HepG2 (cell line): Measurements from ENCODE around the gene STN1. TPM values are rescaled to one million over a fixed set of nuclear protein-coding genes. Genes with fewer than 3 reads are reported as not detected.

ENCODE experiments used
- ATAC-seq: fragments of 200-7000 bp; cut with Tn5 transposase; 3 replicates; pipeline ENCODE4 v1.9.1; 2020; ENCODE audit warnings: mild to moderate bottlenecking, moderate library complexity
- BruUV-seq: library from RNA; stranded (reverse); fragments of 400-500 nt; replicated peaks from 2 replicates; lab custom pipeline; 2021; lab: Mats Ljungman, UMichigan
- CTCF ChIA-PET: fragments of 300-600 bp; formaldehyde crosslinking; extraction: SDS; loops from one replicate; lab custom pipeline; 2021; ENCODE audit warnings: low total read pairs, inconsistent platforms, low intra/inter-chr PET ratio; lab: Yijun Ruan, JAX
- POLR2A ChIA-PET: fragments of 350-600 bp; sonication (Branson Sonifier 250); formaldehyde crosslinking; loops from one replicate; lab custom pipeline; 2020; ENCODE audit warnings: antibody characterized with exemption, inconsistent platforms; lab: Yijun Ruan, JAX
- DNase-seq: peaks from one replicate; pipeline ENCODE4 v3.0.0-alpha.2; 2015; ENCODE audit warnings: low spot score
- FAIRE-seq: peaks from 3 replicates; lab custom pipeline; 2011; peaks lifted over from hg19 to GRCh38; lab: Jason Lieb, UNC
- H2AFZ ChIP-seq: one replicate; pipeline ENCODE4 v1.6.1; 2011; ENCODE audit warnings: low read length, inconsistent platforms
- H3K27ac ChIP-seq: fragments of 300-600 bp; 3 replicates; pipeline ENCODE4 v1.8.0; 2011; ENCODE audit warnings: mixed run types, mild to moderate bottlenecking, mixed read lengths, low read length, inconsistent platforms; ENCODE audit not compliant: insufficient read depth; ENCODE audit errors: extremely low read length
- H3K27me3 ChIP-seq, 2 experiments: fragments of 200-600 bp in 1 of 2; 2 replicates in 1 of 2; 3 replicates in 1 of 2; pipeline versions ENCODE4 v1.6.0 to v1.8.0; 2011; ENCODE audit warnings: low read length in 2 of 2, mild to moderate bottlenecking in 2 of 2, moderate library complexity in 2 of 2, inconsistent platforms in 1 of 2; ENCODE audit not compliant: insufficient read depth in 2 of 2, control insufficient read depth in 1 of 2
- H3K36me3 ChIP-seq, 2 experiments: fragments of 200-600 bp in 1 of 2; replicated peaks in 1 of 2; 2 replicates in 1 of 2; 3 replicates in 1 of 2; pipeline versions ENCODE4 v1.5.1 to v1.8.0; 2011; ENCODE audit warnings: low read length in 2 of 2, inconsistent platforms in 1 of 2; ENCODE audit not compliant: insufficient read depth in 2 of 2, control insufficient read depth in 1 of 2
- H3K4me1 ChIP-seq: 2 replicates; pipeline ENCODE4 v1.5.1; 2012; ENCODE audit warnings: low read length, inconsistent platforms; ENCODE audit not compliant: insufficient read depth
- H3K4me2 ChIP-seq: 2 replicates; pipeline ENCODE4 v1.6.0; 2011; ENCODE audit warnings: low read depth, low read length, inconsistent platforms
- H3K4me3 ChIP-seq, 3 experiments: fragments of 200-600 bp in 1 of 3; sonication (generic), shearing (Covaris generic) in 1 of 3; replicated peaks in 1 of 3; 2 replicates each; pipeline ENCODE4 v1.5.1; 2011 to 2016; ENCODE audit warnings: low read length in 3 of 3, inconsistent platforms in 2 of 3, low read depth in 2 of 3, mild to moderate bottlenecking in 2 of 3, control low read depth in 1 of 3, mixed read lengths in 1 of 3; ENCODE audit not compliant: insufficient read depth in 1 of 3
- H3K79me2 ChIP-seq: one replicate; pipeline ENCODE4 v1.6.1; 2011; ENCODE audit warnings: low read length, inconsistent platforms; ENCODE audit not compliant: insufficient read depth
- H3K9ac ChIP-seq: 2 replicates; pipeline ENCODE4 v1.6.0; 2011; ENCODE audit warnings: mild to moderate bottlenecking, low read depth, low read length, inconsistent platforms; ENCODE audit not compliant: insufficient read depth
- H3K9me3 ChIP-seq: 2 replicates; pipeline ENCODE4 v1.5.1; 2012; ENCODE audit warnings: mild to moderate bottlenecking, low read length
- H4K20me1 ChIP-seq: 2 replicates; pipeline ENCODE4 v1.6.0; 2011; ENCODE audit warnings: inconsistent platforms, mild to moderate bottlenecking, low read length, moderate library complexity; ENCODE audit not compliant: insufficient read depth
- ESRRA ChIP-seq: sonication (generic); formaldehyde crosslinking; IDR thresholded peaks from 2 replicates; pipeline ENCODE4 v1.5.1; 2020; ENCODE audit warnings: mild to moderate bottlenecking, low read depth, missing genetic modification reagents
- JUND ChIP-seq: sonication (generic); formaldehyde crosslinking; IDR thresholded peaks from 2 replicates; pipeline ENCODE4 v1.8.0; 2022; ENCODE audit warnings: mild to moderate bottlenecking, missing genetic modification reagents
- NPAS2 ChIP-seq: sonication (generic); formaldehyde crosslinking; IDR thresholded peaks from 2 replicates; pipeline ENCODE4 v1.8.0; 2022; ENCODE audit warnings: mild to moderate bottlenecking, missing genetic modification reagents, borderline replicate concordance
- NR0B2 ChIP-seq: sonication (generic); formaldehyde crosslinking; IDR thresholded peaks from 2 replicates; pipeline ENCODE4 v1.4.0; 2020; ENCODE audit warnings: mild to moderate bottlenecking, missing genetic modification reagents
- RNF2 ChIP-seq: fragments of 450-650 bp; conservative IDR thresholded peaks from 2 replicates; pipeline ENCODE4 v1.6.1; 2016; ENCODE audit warnings: low read depth
- YEATS4 ChIP-seq: sonication (generic); formaldehyde crosslinking; IDR thresholded peaks from 2 replicates; pipeline ENCODE4 v1.4.0; 2020; ENCODE audit warnings: missing genetic modification reagents, borderline replicate concordance
- ZNF83 ChIP-seq: sonication (generic); formaldehyde crosslinking; IDR thresholded peaks from 2 replicates; pipeline ENCODE4 v1.4.0; 2020; ENCODE audit warnings: missing genetic modification reagents, mild to moderate bottlenecking, borderline replicate concordance
- WGBS: methylation state at CpG from one replicate; pipeline ENCODE4 v1.1.6; 2017; ENCODE audit warnings: low lambda C conversion rate; 5-methylcytosine and 5-hydroxymethylcytosine counted together
- in situ Hi-C: cut with HindIII; loops from 2 replicates; pipeline ENCODE4 v1.10.0; 2017; ENCODE audit warnings: low pct_unique_long_range_greater_than_20kb; ENCODE audit not compliant: extremely low pct_ligation_motif_present
- intact Hi-C: fragments of 100-400 bp; cut with micrococcal nuclease; formaldehyde crosslinking; loops from one replicate; pipeline ENCODE4 v1.10.0; 2022; ENCODE audit not compliant: unreplicated experiment
- polyA plus RNA-seq, 8 experiments: library from polyadenylated mRNA; depleted of rRNA in 3 of 8; stranded (reverse) in 7 of 8; unstranded in 1 of 8; fragments of >200 nt; fragmentation: Illumina TruSeq in 4 of 8; extraction: Trizol in 4 of 8; gene quantifications; 2 replicates each; pipeline versions ENCODE4 v1.2.1 to v1.2.3, GENCODE V29; 2011 to 2016; ENCODE audit warnings: low read depth in 4 of 8, missing spikeins in 1 of 8, mixed read lengths in 1 of 8; ENCODE audit not compliant: insufficient read depth in 1 of 8
- total RNA-seq, 5 experiments: library from RNA; depleted of rRNA; stranded (reverse); fragments of >200 nt; fragmentation: Illumina TruSeq; extraction: Trizol; gene quantifications; 2 replicates each; pipeline ENCODE4 v1.2.3, GENCODE V29; 2016; ENCODE audit warnings: low read depth in 1 of 5
- TF ChIP-seq, protein P1 (sequence below): sonication (generic); formaldehyde crosslinking; IDR thresholded peaks from 2 replicates; pipeline ENCODE4 v1.5.1; 2020; ENCODE audit warnings: mild to moderate bottlenecking, missing genetic modification reagents, borderline replicate concordance
- TF ChIP-seq, protein P2 (sequence below): sonication (generic); formaldehyde crosslinking; IDR thresholded peaks from 2 replicates; pipeline ENCODE4 v1.5.1; 2020; ENCODE audit warnings: missing genetic modification reagents, mild to moderate bottlenecking, borderline replicate concordance

Gene STN1
- total and polyA plus RNA-seq, 2 of the 13 experiments (the other 11 are each of a cell fraction or from before 2014, with no cell fraction given): 17.6 to 22.7 TPM

- Histone ChIP-seq H3K4me2 (peak overlapping the region; percentile 79), H2AFZ (no peak overlapping the region)
- TF ChIP-seq NPAS2 (CRISPR knock-in tag): no peak
- TF ChIP-seq, protein P1, sequence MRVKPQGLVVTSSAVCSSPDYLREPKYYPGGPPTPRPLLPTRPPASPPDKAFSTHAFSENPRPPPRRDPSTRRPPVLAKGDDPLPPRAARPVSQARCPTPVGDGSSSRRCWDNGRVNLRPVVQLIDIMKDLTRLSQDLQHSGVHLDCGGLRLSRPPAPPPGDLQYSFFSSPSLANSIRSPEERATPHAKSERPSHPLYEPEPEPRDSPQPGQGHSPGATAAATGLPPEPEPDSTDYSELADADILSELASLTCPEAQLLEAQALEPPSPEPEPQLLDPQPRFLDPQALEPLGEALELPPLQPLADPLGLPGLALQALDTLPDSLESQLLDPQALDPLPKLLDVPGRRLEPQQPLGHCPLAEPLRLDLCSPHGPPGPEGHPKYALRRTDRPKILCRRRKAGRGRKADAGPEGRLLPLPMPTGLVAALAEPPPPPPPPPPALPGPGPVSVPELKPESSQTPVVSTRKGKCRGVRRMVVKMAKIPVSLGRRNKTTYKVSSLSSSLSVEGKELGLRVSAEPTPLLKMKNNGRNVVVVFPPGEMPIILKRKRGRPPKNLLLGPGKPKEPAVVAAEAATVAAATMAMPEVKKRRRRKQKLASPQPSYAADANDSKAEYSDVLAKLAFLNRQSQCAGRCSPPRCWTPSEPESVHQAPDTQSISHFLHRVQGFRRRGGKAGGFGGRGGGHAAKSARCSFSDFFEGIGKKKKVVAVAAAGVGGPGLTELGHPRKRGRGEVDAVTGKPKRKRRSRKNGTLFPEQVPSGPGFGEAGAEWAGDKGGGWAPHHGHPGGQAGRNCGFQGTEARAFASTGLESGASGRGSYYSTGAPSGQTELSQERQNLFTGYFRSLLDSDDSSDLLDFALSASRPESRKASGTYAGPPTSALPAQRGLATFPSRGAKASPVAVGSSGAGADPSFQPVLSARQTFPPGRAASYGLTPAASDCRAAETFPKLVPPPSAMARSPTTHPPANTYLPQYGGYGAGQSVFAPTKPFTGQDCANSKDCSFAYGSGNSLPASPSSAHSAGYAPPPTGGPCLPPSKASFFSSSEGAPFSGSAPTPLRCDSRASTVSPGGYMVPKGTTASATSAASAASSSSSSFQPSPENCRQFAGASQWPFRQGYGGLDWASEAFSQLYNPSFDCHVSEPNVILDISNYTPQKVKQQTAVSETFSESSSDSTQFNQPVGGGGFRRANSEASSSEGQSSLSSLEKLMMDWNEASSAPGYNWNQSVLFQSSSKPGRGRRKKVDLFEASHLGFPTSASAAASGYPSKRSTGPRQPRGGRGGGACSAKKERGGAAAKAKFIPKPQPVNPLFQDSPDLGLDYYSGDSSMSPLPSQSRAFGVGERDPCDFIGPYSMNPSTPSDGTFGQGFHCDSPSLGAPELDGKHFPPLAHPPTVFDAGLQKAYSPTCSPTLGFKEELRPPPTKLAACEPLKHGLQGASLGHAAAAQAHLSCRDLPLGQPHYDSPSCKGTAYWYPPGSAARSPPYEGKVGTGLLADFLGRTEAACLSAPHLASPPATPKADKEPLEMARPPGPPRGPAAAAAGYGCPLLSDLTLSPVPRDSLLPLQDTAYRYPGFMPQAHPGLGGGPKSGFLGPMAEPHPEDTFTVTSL (CRISPR knock-in tag): peak; percentile 88; the same call in 1 of the 2 replicates
- TF ChIP-seq RNF2: no peak
- TF ChIP-seq JUND (CRISPR knock-in tag): no peak
- TF ChIP-seq, protein P2, sequence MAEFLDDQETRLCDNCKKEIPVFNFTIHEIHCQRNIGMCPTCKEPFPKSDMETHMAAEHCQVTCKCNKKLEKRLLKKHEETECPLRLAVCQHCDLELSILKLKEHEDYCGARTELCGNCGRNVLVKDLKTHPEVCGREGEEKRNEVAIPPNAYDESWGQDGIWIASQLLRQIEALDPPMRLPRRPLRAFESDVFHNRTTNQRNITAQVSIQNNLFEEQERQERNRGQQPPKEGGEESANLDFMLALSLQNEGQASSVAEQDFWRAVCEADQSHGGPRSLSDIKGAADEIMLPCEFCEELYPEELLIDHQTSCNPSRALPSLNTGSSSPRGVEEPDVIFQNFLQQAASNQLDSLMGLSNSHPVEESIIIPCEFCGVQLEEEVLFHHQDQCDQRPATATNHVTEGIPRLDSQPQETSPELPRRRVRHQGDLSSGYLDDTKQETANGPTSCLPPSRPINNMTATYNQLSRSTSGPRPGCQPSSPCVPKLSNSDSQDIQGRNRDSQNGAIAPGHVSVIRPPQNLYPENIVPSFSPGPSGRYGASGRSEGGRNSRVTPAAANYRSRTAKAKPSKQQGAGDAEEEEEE: no peak
- TF ChIP-seq NR0B2 (CRISPR knock-in tag): no peak
- TF ChIP-seq ESRRA (CRISPR knock-in tag): peak; percentile 44; the same call in 1 of the 2 replicates
- TF ChIP-seq ZNF83 (CRISPR knock-in tag): 0 out of 2 replicates have a peak, but pooled peaks have one; percentile 18
- peak; percentile 26; the same call in 1 of the 2 replicates for TF ChIP-seq YEATS4 (CRISPR knock-in tag)
These were observed 84.1 kb downstream of the STN1 start for GRCh38 chr10:103833731-103834365.

More at GRCh38 chr10:103833731-103834365, 84.1 kb downstream of the STN1 start:
- Histone ChIP-seq H3K79me2 (peaks cover 97% of the 10 kb centered on the region), H3K36me3 (no peaks in the 10 kb centered on the region; a peak in 1 of 5 replicates), H3K27ac (peak overlapping the region; percentile 81), H4K20me1 (peaks cover 22% of the 10 kb centered on the region), H3K4me1 (peaks cover 94% of the 10 kb centered on the region), H3K4me3 (peak overlapping the region; percentile 2 to 29 (median 21); a peak in 3 of 6 replicates), H3K9me3 (no peaks in the 10 kb centered on the region), H3K9ac (peak overlapping the region; percentile 52), H3K27me3 (no peaks in the 10 kb centered on the region)
- ChIA-PET POLR2A (interaction anchor here (0.9 to 3.5 kb wide), 11 partner anchors 9 to 53 kb away, joined by 3 to 30 read pairs (median 6); partner anchors contain the start of gene SH3PXD2A), CTCF (no interaction called here)
- no TSS peak for BruUV-seq
- in situ Hi-C loops: no loop called here
- intact Hi-C loops: no loop called here
- 6% methylated on average over 5 of the region's 5 CpGs for WGBS
- peak; percentile 83 for FAIRE-seq
- ATAC-seq: peak; percentile 79
- peak; percentile 88 for DNase-seq
